ENCODE data around the gene SULT2B1.

- TF ChIP-seq CTCF (IDR thresholded peaks at IDR 0.05) (no peak), REST (IDR thresholded peaks at IDR 0.05) (no peak), POLR2A (IDR thresholded peaks at IDR 0.05; ENCODE audit: low read length) (no peak), CHD2 (IDR thresholded peaks at IDR 0.05; ENCODE audit: low read length, partially characterized antibody) (no peak), ESRRA (IDR thresholded peaks at IDR 0.05; ENCODE audit: borderline replicate concordance, low read length) (no peak)
Measured at GRCh38 chr19:48540110-48540509, 11.9 kb upstream of the SULT2B1 start.

Measured in A549 (cell line).